ENCODE measurements around the gene PSMB5.

The PSMB5 gene

GRCh38 chr14:23030936-23031335 lies 3.8 kb downstream of the PSMB5 start:
- H3K4me3 ChIP-seq (ENCODE audit: low read length): no peak overlapping the region
- no peak for DNase-seq (ENCODE audit: low read depth)
- TF ChIP-seq CTCF (conservative IDR thresholded peaks at IDR 0.05; ENCODE audit: low read depth, low read length): no peak

- no peak for DNase-seq (ENCODE audit: low read depth)
- no peak for TF ChIP-seq CTCF (conservative IDR thresholded peaks at IDR 0.05; ENCODE audit: low read depth, low read length)
- no peak overlapping the region for H3K4me3 ChIP-seq (ENCODE audit: low read length)
These were observed 5.9 kb downstream of the PSMB5 start for GRCh38 chr14:23028799-23029198.

- DNase-seq (ENCODE audit: low read depth): no peak
- TF ChIP-seq CTCF (conservative IDR thresholded peaks at IDR 0.05; ENCODE audit: low read depth, low read length): no peak
These were observed 9.4 kb downstream of the PSMB5 start for GRCh38 chr14:23025151-23025814.

GRCh38 chr14:23024612-23025075 lies 10.1 kb downstream of the PSMB5 start:
- H3K4me3 ChIP-seq (ENCODE audit: low read length): no peak overlapping the region
- TF ChIP-seq CTCF (conservative IDR thresholded peaks at IDR 0.05; ENCODE audit: low read depth, low read length): no peak
- no peak for DNase-seq (ENCODE audit: low read depth)

More at GRCh38 chr14:23025151-23025814, 9.4 kb downstream of the PSMB5 start:
- H3K4me3 ChIP-seq (ENCODE audit: low read length): no peak overlapping the region

- no peak overlapping the region for H3K4me3 ChIP-seq (ENCODE audit: low read length)
- DNase-seq (ENCODE audit: low read depth): no peak
- TF ChIP-seq CTCF (conservative IDR thresholded peaks at IDR 0.05; ENCODE audit: low read depth, low read length): no peak
These were observed 10.9 kb downstream of the PSMB5 start for GRCh38 chr14:23023795-23024152.

GRCh38 chr14:23023022-23023794 lies 11.5 kb downstream of the PSMB5 start:
- no peak for TF ChIP-seq CTCF (conservative IDR thresholded peaks at IDR 0.05; ENCODE audit: low read depth, low read length)

More at GRCh38 chr14:23023022-23023794, 11.5 kb downstream of the PSMB5 start:
- no peak overlapping the region for H3K4me3 ChIP-seq (ENCODE audit: low read length)
- no peak for DNase-seq (ENCODE audit: low read depth)
